KG1 (cell line): ENCODE measurements around the gene TRAF1.

Experiments used
- DNase-seq: peaks from one replicate; lab custom pipeline; 2025; lab: John Stamatoyannopoulos, UW

TRAF1 gene

DNA sequence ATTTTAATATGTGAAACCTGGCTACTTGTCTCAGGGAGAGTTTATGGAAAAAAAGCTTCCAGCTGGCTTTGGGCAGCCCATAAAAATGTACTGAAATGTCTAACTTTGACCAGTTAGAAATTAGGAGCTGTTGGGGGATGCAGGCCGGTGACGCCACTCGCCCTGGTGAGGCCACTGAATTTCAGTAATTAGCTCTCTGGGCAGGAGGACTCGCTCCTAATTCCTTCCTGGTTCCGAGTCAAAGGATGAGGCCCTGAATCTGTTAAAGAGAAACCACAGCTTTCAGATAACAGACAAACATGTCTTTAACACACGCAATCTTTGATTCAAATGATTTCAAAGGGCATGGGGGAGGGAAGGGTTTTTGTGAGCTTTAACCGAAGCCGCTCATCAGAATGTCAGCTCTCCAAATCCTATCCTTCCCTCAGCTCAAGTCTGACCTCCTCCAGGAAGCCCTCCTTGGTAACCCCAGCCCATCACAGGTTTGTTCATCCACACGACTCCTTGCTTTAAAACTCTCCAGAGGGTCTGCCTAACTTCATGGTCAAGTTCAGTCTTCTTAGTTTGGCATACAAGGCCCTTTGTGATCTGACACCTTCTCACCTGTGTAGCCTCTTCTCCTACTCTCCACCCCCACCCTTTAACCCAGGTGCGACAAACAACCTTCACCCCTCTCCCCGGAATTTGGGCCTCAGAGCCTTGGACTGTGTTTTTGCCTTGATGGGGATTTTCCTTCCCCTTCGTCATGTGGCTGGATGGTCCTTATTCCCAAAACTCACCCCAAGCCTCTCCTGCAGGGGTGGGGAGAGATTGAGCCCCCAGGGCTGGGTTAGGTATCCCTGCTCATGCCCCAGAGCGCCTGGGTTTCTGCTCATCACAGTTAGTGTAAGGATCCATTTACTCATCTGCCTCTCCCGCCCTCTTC is 36.0 kb downstream of the TRAF1 start:
- no peak for DNase-seq

DNA sequence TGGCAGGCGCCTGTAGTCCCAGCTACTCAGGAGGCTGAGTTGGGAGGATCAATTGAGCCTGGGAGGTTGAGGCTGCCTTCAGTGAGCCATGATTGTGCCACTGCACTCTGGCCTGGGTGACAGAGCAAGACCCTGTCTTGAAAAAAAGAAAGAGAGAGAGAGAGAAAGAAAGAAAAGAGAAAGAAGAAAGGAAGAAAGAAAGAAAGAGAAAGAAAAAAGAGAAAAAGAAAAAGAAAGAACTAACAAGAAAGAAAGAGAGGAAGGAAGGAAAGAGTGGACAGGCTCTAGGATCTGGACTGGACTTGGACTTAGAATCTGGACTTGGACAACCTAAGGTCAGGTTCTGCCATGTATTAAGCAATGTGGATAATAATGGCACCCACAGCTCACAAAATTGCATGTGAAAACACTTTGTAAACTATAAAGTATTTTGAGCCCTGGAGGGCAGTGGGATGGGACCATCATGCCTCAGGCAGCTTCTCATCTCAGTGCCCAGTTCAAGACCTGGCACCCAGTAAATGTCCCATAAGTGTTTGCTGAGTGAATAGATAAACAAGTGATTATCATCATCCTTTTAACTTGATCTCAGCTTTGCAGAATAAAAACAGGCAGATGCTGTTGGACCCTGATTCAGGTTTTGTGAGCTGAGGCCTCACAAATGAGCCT is 36.9 kb downstream of the TRAF1 start:
- no peak for DNase-seq

GRCh38 chr9:120888626-120889025 is 38.0 kb downstream of the TRAF1 start:
- no peak for DNase-seq

- DNase-seq, result no peak
Observed at GRCh38 chr9:120886490-120886967, 40.1 kb downstream of the TRAF1 start.

DNA sequence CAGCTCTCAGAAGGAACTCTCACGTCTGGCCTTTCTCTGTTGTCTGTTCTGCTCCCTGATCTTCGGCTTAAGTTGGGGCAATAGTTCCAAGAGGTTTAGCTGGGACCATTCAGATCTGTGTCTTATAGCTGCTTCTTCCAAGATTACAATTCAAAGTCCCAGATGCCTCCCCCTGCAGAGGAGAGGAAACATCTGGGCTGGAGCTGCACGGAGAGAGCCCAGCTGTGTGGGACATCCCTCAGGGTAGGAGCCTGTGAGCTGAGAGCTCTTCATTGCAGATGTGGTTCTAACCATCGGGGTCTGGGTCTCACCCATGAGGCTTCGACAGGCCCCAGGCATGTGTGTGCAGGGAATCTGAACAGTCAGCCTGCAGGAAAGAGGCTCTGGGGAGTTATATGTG is 40.6 kb downstream of the TRAF1 start:
- no peak for DNase-seq

DNA sequence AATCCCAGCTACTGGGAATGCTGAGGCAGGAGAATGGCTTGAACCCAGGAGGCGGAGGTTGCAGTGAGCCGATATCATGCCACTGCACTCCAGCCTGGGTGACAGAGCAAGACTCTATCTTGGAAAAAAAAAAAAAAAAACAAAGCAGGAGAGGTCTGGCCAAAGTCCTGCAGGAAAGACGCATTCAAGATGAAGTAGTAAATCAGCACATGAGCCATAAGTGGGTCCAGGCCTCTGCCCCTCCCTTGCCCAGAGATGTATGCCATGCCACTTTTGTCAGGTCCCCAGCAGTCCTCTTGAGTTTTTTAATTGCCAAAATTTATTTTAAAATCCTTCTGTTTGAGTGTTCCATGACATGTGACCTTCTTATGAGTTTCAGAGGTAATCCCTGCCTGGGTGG is 41.1 kb downstream of the TRAF1 start:
- DNase-seq, result no peak

- no peak for DNase-seq
Observed at GRCh38 chr9:120883608-120883996, 43.0 kb downstream of the TRAF1 start.

DNA sequence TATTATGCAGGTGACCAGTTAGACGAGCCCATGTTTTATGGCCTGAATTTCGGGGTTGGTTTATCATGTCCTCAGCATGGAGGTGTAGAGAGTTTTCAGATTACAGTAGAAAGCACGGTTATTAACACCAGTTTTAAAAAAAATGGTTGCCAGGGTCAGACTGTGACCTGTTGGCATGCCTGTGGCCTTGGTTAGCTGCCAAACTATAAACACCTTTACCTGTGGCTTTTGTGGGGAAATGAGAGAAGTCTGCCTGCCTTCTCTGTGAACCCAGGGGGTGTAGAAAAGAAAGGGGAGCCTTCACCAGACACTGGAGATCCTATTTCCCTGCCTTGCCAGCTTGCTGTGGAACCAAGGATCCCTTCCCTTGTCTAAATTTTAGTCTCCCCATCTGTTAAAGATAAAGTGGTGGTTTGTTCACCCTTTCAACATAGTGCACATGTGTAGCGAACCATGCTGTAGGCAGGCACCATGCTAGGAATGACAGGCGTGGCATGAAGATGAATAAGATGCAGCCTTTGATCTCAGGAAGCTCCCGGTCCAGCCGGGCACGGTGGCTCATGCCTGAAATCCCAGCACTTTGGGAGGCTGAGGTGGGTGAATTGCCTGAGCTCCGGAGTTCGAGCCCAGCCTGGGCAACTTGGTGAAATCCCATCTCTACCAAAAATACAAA is 43.5 kb downstream of the TRAF1 start:
- no peak for DNase-seq

- no peak for DNase-seq
Observed at GRCh38 chr9:120879446-120879845, 47.1 kb downstream of the TRAF1 start.

GRCh38 chr9:120878188-120879130 is 48.1 kb downstream of the TRAF1 start:
- no peak for DNase-seq

- peak; percentile 78 for DNase-seq
Observed at GRCh38 chr9:120877276-120878034, 49.1 kb downstream of the TRAF1 start.

GRCh38 chr9:120876842-120877240 is 49.8 kb downstream of the TRAF1 start, which contains the start of gene PHF19:
Gene PHF19, minus strand, starts transcription at chr9:120877188. Its CDS starts 2,447 bp downstream, at chr9:120874741.
- peak; percentile 63 for DNase-seq

DNA sequence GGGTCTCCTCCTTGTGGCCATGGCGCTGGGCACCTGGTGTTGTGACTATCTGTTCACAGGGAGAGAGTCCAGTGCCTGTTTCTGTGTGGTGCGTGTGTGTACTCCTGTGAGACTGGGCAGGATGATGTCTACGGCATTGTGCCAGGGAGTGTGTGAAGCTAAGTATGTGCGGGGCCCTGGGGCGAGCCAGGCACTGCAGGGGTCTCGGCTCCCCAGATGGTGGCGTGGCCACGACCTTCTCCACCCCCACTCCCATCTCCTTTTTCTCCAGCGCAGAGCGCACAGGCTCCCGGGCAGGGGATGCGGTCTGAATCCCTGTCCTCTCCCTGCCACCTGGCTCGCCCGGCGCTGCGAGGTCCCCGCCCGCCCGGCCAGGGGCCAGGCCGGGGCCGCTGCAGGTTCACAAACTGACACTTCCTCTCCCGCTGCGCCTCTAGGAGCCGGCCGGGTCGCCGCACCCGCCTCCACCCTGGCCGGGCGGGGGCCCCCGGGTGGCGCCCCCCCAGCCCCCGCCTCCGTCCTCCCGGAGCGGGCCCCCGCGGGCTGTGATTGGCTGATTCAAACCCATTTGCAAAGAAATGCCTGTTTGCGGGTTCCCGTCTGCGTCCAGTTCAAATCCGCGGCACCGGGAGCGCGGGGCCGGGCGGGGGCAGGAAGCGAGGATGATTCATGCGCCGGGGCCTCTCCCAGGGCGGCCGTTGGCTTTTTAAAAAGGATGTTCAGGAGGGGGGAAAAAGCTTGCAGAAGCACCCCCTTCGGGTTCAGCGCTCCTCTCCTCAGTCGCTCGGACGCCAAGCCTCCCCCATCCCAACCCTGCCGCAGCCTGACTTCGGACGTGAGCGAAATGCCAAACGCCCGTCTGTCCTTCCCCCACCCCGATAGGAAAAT is 50.4 kb downstream of the TRAF1 start:
- DNase-seq, result peak; percentile 84

DNA sequence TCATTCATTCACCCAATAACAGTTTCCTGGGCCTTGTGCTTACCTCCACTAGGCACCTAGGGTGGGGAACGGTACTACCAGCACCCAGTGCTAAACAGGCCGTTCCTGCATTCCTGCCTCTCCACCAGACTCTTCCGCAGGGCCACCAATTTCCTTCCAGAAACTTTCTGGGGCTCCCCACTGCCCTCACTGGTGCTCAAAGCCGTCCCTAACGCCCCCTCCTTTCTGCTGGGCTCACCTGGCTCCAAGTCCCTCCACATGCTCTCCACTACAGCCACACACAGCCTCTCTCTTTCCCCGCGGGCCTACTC is 51.0 kb downstream of the TRAF1 start:
- no peak for DNase-seq

- no peak for DNase-seq
Observed at GRCh38 chr9:120875195-120875565, 51.4 kb downstream of the TRAF1 start.

DNA sequence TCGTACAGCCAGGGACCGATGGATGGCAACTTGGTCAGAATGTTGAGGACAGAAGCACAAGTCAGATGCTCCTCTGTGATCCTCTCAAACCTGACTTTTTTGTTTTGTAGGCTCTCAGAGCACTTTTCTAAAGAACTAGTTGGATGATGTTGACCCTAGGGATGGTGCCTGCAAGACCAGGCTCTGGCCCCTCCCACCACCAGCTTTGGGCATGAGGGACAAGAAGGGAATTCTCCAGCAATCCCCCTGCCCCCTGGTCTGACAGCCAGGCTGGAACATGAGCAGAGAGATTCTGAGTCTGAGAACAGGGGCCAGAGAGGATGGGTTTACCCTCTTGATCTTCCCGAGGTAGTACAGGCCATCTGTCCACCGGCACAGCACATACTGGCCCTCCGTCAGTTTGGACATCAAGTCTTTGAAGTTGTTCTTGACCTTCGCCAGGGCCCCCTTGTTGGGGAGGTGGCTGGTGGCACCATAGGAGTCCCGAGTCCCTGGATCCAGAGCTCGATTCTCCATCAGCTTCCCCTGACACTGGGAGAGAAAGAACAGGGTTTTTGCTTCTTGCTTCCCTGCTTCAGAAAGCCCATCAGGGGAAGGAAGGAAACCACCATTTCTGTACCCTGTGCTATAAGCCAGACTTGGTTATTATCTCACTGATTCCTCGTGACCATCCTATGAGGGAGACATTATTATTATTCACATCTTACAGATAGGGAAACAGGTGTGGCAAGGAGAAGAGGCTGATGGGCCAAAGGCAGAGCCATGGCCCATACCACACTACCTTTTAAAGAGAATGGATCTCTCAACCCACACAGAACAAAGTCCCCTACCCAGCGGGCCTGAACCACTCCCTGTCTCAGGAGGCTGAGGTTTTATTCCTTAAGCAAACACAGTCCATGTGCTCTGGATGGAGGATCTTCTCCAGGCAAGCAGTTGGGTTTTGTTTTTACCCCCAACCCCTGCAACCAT is 52.1 kb downstream of the TRAF1 start:
- DNase-seq, result no peak

GRCh38 chr9:120873512-120873911 is 53.1 kb downstream of the TRAF1 start:
- DNase-seq, result no peak

DNA sequence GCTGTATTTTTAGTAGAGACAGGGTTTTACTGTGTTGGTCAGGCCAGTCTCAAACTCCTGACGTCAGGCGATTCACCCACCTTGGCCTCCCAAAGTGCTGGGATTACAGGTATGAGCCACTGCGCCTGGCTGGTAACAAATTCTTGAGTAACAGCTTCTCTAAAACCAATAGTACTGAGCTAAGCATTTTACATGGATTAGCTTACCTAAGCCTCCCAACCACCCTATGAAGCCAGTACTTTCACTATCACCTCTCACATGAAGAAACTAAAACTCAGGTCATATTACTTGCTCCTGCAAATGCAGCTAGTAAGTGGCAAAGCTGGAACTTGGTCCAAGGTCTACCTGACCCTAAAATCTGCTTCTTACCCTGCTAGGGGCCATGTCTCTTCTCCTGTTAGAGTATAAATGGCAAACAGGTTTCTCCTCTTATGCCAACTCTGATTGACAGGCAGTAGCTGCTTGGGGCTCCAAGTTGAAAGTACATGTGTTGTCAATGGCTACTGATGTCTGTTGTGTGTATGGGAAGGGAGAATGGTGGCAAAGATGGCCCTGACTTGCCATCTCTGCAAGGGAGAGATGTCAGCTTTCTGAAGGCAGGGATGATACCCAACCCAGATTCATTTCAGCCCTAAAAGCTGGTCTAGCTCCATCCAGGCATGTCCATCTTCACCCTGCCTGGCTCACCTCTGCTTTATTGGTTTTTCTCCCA is 53.6 kb downstream of the TRAF1 start:
- no peak for DNase-seq
